Mesenchymal stem cell (in vitro differentiated cells and primary cell): ENCODE data around the gene CUX1.

Source experiments
- DNase-seq: peaks from one replicate; pipeline ENCODE4 v3.0.0-alpha.2; 2013
- H2AFZ ChIP-seq: one replicate; pipeline ENCODE4 v1.6.1; 2013; ENCODE audit warnings: low read depth, mild to moderate bottlenecking, control low read depth, inconsistent platforms, low read length, moderate library complexity
- H2AK5ac ChIP-seq: 2 replicates; pipeline ENCODE4 v1.6.1; 2013; ENCODE audit warnings: low read length, moderate library complexity, mild to moderate bottlenecking, inconsistent platforms; ENCODE audit not compliant: severe bottlenecking
- H2BK120ac ChIP-seq: one replicate; pipeline ENCODE4 v1.6.1; 2013; ENCODE audit warnings: low read depth, mild to moderate bottlenecking, inconsistent platforms, low read length, moderate library complexity
- H2BK12ac ChIP-seq, 2 experiments: one replicate each; pipeline ENCODE4 v1.6.1; 2013; ENCODE audit warnings: inconsistent platforms in 2 of 2, low read length in 2 of 2, mild to moderate bottlenecking in 2 of 2, moderate library complexity in 2 of 2, control low read depth in 1 of 2
- H2BK15ac ChIP-seq: one replicate; pipeline ENCODE4 v1.6.1; 2013; ENCODE audit warnings: mild to moderate bottlenecking, low read depth, inconsistent platforms; ENCODE audit not compliant: poor library complexity, severe bottlenecking
- H2BK5ac ChIP-seq: 2 replicates; pipeline ENCODE4 v1.6.1; 2013; ENCODE audit warnings: low read depth, mild to moderate bottlenecking, low read length, control low read depth, inconsistent platforms; ENCODE audit not compliant: poor library complexity, severe bottlenecking
- H3K14ac ChIP-seq, 2 experiments: one replicate each; pipeline ENCODE4 v1.6.1; 2013; ENCODE audit warnings: inconsistent platforms in 2 of 2, low read length in 2 of 2, control low read depth in 1 of 2, mild to moderate bottlenecking in 1 of 2, moderate library complexity in 1 of 2
- H3K18ac ChIP-seq, 2 experiments: one replicate each; pipeline ENCODE4 v1.6.1; 2013; ENCODE audit warnings: inconsistent platforms in 2 of 2, low read length in 2 of 2, control low read depth in 1 of 2, low read depth in 1 of 2, mild to moderate bottlenecking in 1 of 2
- H3K23ac ChIP-seq, 2 experiments: one replicate each; pipeline ENCODE4 v1.6.1; 2013; ENCODE audit warnings: inconsistent platforms in 2 of 2, low read length in 2 of 2, mild to moderate bottlenecking in 2 of 2, moderate library complexity in 2 of 2, control low read depth in 1 of 2
- H3K27ac ChIP-seq: 2 replicates; pipeline ENCODE4 v1.5.1; 2013; ENCODE audit warnings: mild to moderate bottlenecking, moderate library complexity, low read length, control low read depth, inconsistent platforms; ENCODE audit not compliant: poor library complexity, severe bottlenecking
- H3K27me3 ChIP-seq, 2 experiments: 2 replicates each; pipeline versions ENCODE4 v1.6.1 to v1.7.0; 2013; ENCODE audit warnings: low read length in 2 of 2, mild to moderate bottlenecking in 2 of 2, moderate library complexity in 2 of 2, control low read depth in 1 of 2, inconsistent platforms in 1 of 2; ENCODE audit not compliant: control insufficient read depth in 1 of 2, insufficient read depth in 1 of 2
- H3K36me3 ChIP-seq, 2 experiments: 2 replicates each; pipeline versions ENCODE4 v1.6.1 to v1.7.0; 2013; ENCODE audit warnings: low read length in 2 of 2, control low read depth in 1 of 2, inconsistent platforms in 1 of 2, low read depth in 1 of 2, mild to moderate bottlenecking in 1 of 2; ENCODE audit not compliant: insufficient read depth in 2 of 2, control insufficient read depth in 1 of 2
- H3K4ac ChIP-seq, 2 experiments: one replicate each; pipeline ENCODE4 v1.6.1; 2013; ENCODE audit warnings: inconsistent platforms in 2 of 2, low read length in 2 of 2, mild to moderate bottlenecking in 2 of 2, moderate library complexity in 2 of 2, control low read depth in 1 of 2, low read depth in 1 of 2
- H3K4me1 ChIP-seq: 2 replicates; pipeline ENCODE4 v1.6.1; 2013; ENCODE audit warnings: low read depth, low read length, control low read depth; ENCODE audit not compliant: control insufficient read depth, insufficient read depth
- H3K4me2 ChIP-seq: 2 replicates; pipeline ENCODE4 v1.6.1; 2013; ENCODE audit warnings: low read length, mild to moderate bottlenecking, inconsistent platforms; ENCODE audit not compliant: poor library complexity, severe bottlenecking
- H3K4me3 ChIP-seq, 2 experiments: 2 replicates each; pipeline versions ENCODE4 v1.5.1 to v1.7.0; 2013; ENCODE audit warnings: low read length in 2 of 2, mild to moderate bottlenecking in 2 of 2, control low read depth in 1 of 2, low read depth in 1 of 2; ENCODE audit not compliant: insufficient read depth in 1 of 2
- H3K79me1 ChIP-seq: replicated peaks from 2 replicates; pipeline ENCODE4 v1.6.1; 2013; ENCODE audit warnings: mild to moderate bottlenecking, control low read depth, low read length, inconsistent platforms; ENCODE audit not compliant: poor library complexity, severe bottlenecking
- H3K9ac ChIP-seq: 2 replicates; pipeline ENCODE4 v1.7.0; 2013; ENCODE audit warnings: mild to moderate bottlenecking, low read length, moderate library complexity
- H3K9me3 ChIP-seq: 2 replicates; pipeline ENCODE4 v1.7.0; 2013; ENCODE audit warnings: mild to moderate bottlenecking, low read length; ENCODE audit not compliant: control insufficient read depth
- H4K8ac ChIP-seq: one replicate; pipeline ENCODE4 v1.6.1; 2013; ENCODE audit warnings: inconsistent platforms, mild to moderate bottlenecking, low read length, moderate library complexity
- H4K91ac ChIP-seq: one replicate; pipeline ENCODE4 v1.6.1; 2013; ENCODE audit warnings: mild to moderate bottlenecking, low read length, inconsistent platforms
- WGBS: methylation state at CpG from one replicate; pipeline ENCODE4 v1.1.7; 2013; ENCODE audit warnings: mixed read lengths; 5-methylcytosine and 5-hydroxymethylcytosine counted together

Gene CUX1

GRCh38 chr7:101935521-101936141 is 118.2 kb downstream of the CUX1 start:
- Histone ChIP-seq H4K8ac (no peak overlapping the region), H3K79me1 (peaks cover 48% of the 10 kb centered on the region), H2BK15ac (no peak overlapping the region), H3K9me3 (peaks cover 2% of the 10 kb centered on the region), H3K9ac (no peak overlapping the region), H3K27me3 (no peaks in the 10 kb centered on the region), H3K36me3 (peaks cover 0 to 10% of the 10 kb centered on the region in 2 experiments), H3K23ac (no peak overlapping the region), H3K18ac (peak overlapping the region in 1 of 2 experiments; percentile 31), H2BK120ac (peak overlapping the region; percentile 54), H3K14ac (peak overlapping the region in 1 of 2 experiments; percentile 49), H2BK12ac (peak overlapping the region in 1 of 2 experiments; percentile 43), H4K91ac (peak overlapping the region; percentile 14), H3K4me3 (no peak overlapping the region), H3K4me2 (no peak overlapping the region), H2AK5ac (no peak overlapping the region), H3K4me1 (peaks cover 23% of the 10 kb centered on the region), H2AFZ (no peak overlapping the region), H3K27ac (no peak overlapping the region), H2BK5ac (no peak overlapping the region), H3K4ac (no peak overlapping the region)
- DNase-seq, result no peak
- WGBS, result 88% methylated on average over 14 of the region's 14 CpGs

DNA sequence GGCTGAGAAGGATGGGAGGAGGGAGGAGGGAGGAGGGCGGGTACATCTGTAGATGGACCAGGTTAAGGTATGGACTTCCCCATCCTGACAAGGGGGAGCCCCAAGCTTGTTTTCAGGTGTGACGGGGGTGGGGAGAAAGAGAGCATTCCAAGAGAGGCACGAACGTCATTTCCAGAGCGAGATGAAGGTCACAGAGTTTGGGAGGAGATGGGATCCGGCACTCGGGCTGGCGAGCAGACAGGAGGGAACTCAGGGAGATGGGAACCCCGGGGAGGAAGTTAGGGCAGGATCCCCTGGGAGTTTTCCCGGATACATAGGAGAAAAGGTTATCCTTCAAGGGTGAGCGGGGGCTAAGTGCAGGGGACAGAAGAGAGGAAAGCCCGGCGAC is 118.8 kb downstream of the CUX1 start:
- H3K23ac ChIP-seq, result peak overlapping the region in 1 of 2 experiments; percentile 3
- H3K4me2 ChIP-seq, result peak overlapping the region; percentile 77
- no peak overlapping the region for H3K27ac ChIP-seq
- H2BK12ac ChIP-seq, result no peak overlapping the region
- WGBS, result 27% methylated on average over 13 of the region's 13 CpGs
- no peak overlapping the region for H2BK5ac ChIP-seq
- H4K91ac ChIP-seq, result no peak overlapping the region
- no peak for DNase-seq
- no peaks in the 10 kb centered on the region for H3K27me3 ChIP-seq
- peaks cover 29% of the 10 kb centered on the region for H3K4me1 ChIP-seq
- peak overlapping the region; percentile 76 for H3K9ac ChIP-seq
- H3K18ac ChIP-seq, result peak overlapping the region; percentile 40 to 80
- H2AK5ac ChIP-seq, result no peak overlapping the region
- peak overlapping the region; percentile 90 for H4K8ac ChIP-seq
- peaks cover 48% of the 10 kb centered on the region for H3K79me1 ChIP-seq
- H3K4ac ChIP-seq, result peak overlapping the region; percentile 13 to 26
- H3K9me3 ChIP-seq, result peaks cover 2% of the 10 kb centered on the region
- H2BK15ac ChIP-seq, result no peak overlapping the region
- H2BK120ac ChIP-seq, result peak overlapping the region; percentile 54
- H2AFZ ChIP-seq, result no peak overlapping the region
- peaks cover 0 to 10% of the 10 kb centered on the region in 2 experiments for H3K36me3 ChIP-seq
- peak overlapping the region in 1 of 2 experiments; percentile 68 for H3K4me3 ChIP-seq
- no peak overlapping the region for H3K14ac ChIP-seq

GRCh38 chr7:101936611-101937231 is 119.3 kb downstream of the CUX1 start:
- H2AK5ac ChIP-seq, result peak overlapping the region; percentile 46
- H3K4me3 ChIP-seq, result peak overlapping the region in 1 of 2 experiments; percentile 68
- no peak overlapping the region for H3K27ac ChIP-seq
- peak overlapping the region; percentile 92 for H4K91ac ChIP-seq
- DNase-seq, result peak; percentile 82
- peaks cover 31% of the 10 kb centered on the region for H3K4me1 ChIP-seq
- H3K9ac ChIP-seq, result peak overlapping the region; percentile 76
- H3K14ac ChIP-seq, result peak overlapping the region in 1 of 2 experiments; percentile 92
- no peak overlapping the region for H2BK15ac ChIP-seq
- H3K36me3 ChIP-seq, result peaks cover 0 to 10% of the 10 kb centered on the region in 2 experiments
- H3K9me3 ChIP-seq, result peaks cover 2% of the 10 kb centered on the region
- WGBS, result 7% methylated on average over 17 of the region's 19 CpGs
- H3K4me2 ChIP-seq, result peak overlapping the region; percentile 77
- no peak overlapping the region for H2AFZ ChIP-seq
- peak overlapping the region; percentile 54 for H2BK120ac ChIP-seq
- H2BK5ac ChIP-seq, result no peak overlapping the region
- H4K8ac ChIP-seq, result peak overlapping the region; percentile 90
- peaks cover 44% of the 10 kb centered on the region for H3K79me1 ChIP-seq
- H2BK12ac ChIP-seq, result peak overlapping the region; percentile 73 to 74
- H3K23ac ChIP-seq, result peak overlapping the region in 1 of 2 experiments; percentile 3
- peak overlapping the region; percentile 40 to 80 for H3K18ac ChIP-seq
- peak overlapping the region; percentile 13 to 81 for H3K4ac ChIP-seq
- no peaks in the 10 kb centered on the region for H3K27me3 ChIP-seq

GRCh38 chr7:101937717-101938514 is 120.5 kb downstream of the CUX1 start:
- no peak overlapping the region for H3K14ac ChIP-seq
- over 99% methylated on average over 4 of the region's 11 CpGs for WGBS
- H2BK5ac ChIP-seq, result no peak overlapping the region
- H3K9ac ChIP-seq, result no peak overlapping the region
- peaks cover 0 to 10% of the 10 kb centered on the region in 2 experiments for H3K36me3 ChIP-seq
- DNase-seq, result no peak
- peak overlapping the region in 1 of 2 experiments; percentile 29 for H3K18ac ChIP-seq
- no peak overlapping the region for H3K4me3 ChIP-seq
- H2AFZ ChIP-seq, result no peak overlapping the region
- peak overlapping the region; percentile 57 for H4K8ac ChIP-seq
- H3K27me3 ChIP-seq, result no peaks in the 10 kb centered on the region
- H2BK12ac ChIP-seq, result no peak overlapping the region
- H3K4me2 ChIP-seq, result no peak overlapping the region
- H2AK5ac ChIP-seq, result no peak overlapping the region
- H2BK120ac ChIP-seq, result no peak overlapping the region
- no peak overlapping the region for H3K27ac ChIP-seq
- H2BK15ac ChIP-seq, result no peak overlapping the region
- peaks cover 43% of the 10 kb centered on the region for H3K79me1 ChIP-seq
- peaks cover 2% of the 10 kb centered on the region for H3K9me3 ChIP-seq
- no peak overlapping the region for H3K23ac ChIP-seq
- H3K4ac ChIP-seq, result no peak overlapping the region
- no peak overlapping the region for H4K91ac ChIP-seq
- H3K4me1 ChIP-seq, result peaks cover 37% of the 10 kb centered on the region
